ENCODE results near the gene QPRT. TPM values are rescaled to one million over a fixed set of nuclear protein-coding genes. Genes with fewer than 3 reads are reported as not detected.
A peak's percentile ranks its signal among the peaks of the same experiment; 100 is the strongest.

Gene QPRT
- total and polyA plus RNA-seq, 2 of the 13 experiments (the other 11 are each of a cell fraction or from before 2014, with no cell fraction given), result 130 to 218 TPM

DNA sequence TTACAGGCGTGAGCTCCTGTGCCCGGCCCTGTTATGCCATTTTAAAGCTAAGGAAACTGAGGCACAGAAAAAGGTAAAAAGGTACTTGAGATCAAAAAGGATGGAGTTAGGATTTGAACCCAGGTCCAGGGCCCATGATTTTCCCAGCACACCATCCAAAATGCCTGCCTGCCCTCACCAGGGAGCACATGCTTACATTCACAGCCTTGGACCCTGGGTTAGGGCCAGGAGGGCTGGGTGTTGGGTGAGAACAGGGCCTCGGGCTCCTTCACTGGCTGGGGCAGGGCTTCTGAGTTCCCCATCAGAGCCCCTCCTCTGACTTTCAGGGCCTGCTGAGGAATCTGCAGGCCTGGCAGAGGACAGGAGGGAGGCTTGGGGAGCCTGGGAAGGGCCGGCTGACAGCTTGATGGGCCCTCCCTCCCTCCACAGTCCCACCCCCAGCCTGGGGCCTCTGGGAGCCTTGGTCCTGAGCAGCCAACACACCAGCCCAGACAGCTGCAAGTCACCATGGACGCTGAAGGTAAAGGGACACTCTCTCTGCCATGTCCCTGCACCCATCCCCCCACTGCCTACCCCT, at the start of gene QPRT (continued):
- TF ChIP-seq SP1 (IDR thresholded peaks at IDR 0.05) (no peak), SP1 (CRISPR knock-in tag; IDR thresholded peaks at IDR 0.05) (peak; percentile 19), BORCS8-MEF2B (CRISPR knock-in tag; IDR thresholded peaks at IDR 0.05) (0 out of 2 replicates have a peak, but pooled peaks have one; percentile 62), ZNF768 (CRISPR knock-in tag; IDR thresholded peaks at IDR 0.05) (0 out of 2 replicates have a peak, but pooled peaks have one; percentile 42), SP2 (CRISPR knock-in tag; IDR thresholded peaks at IDR 0.05) (0 out of 2 replicates have a peak, but pooled peaks have one; percentile 23), YY1 (IDR thresholded peaks at IDR 0.05; ENCODE audit: insufficient read depth, insufficient replicate concordance, low read depth, low read length) (peak; percentile 63), ZMYM3 (CRISPR knock-in tag; IDR thresholded peaks at IDR 0.05) (peak; percentile 93; the same call in 1 of the 2 replicates), PAX8 (CRISPR knock-in tag; IDR thresholded peaks at IDR 0.05; ENCODE audit: borderline replicate concordance) (0 out of 2 replicates have a peak, but pooled peaks have one; percentile 13), RAD21 (CRISPR knock-in tag; IDR thresholded peaks at IDR 0.05) (peak; percentile 44; the same call in 1 of the 2 replicates), FOXP1 (IDR thresholded peaks at IDR 0.05) (no peak), FOXP1 (CRISPR knock-in tag; IDR thresholded peaks at IDR 0.05) (peak; percentile 5; the same call in 1 of the 2 replicates), ZNF547 (CRISPR knock-in tag; IDR thresholded peaks at IDR 0.05) (peak; percentile 7; the same call in 1 of the 2 replicates), ZNF276 (CRISPR knock-in tag; IDR thresholded peaks at IDR 0.05; ENCODE audit: low read depth) (peak; percentile 48; the same call in 1 of the 2 replicates), ZFY (CRISPR knock-in tag; IDR thresholded peaks at IDR 0.05) (peak; percentile 82), ZNF30 (CRISPR knock-in tag; IDR thresholded peaks at IDR 0.05) (0 out of 2 replicates have a peak, but pooled peaks have one; percentile 6)
- TF ChIP-seq, protein P1, sequence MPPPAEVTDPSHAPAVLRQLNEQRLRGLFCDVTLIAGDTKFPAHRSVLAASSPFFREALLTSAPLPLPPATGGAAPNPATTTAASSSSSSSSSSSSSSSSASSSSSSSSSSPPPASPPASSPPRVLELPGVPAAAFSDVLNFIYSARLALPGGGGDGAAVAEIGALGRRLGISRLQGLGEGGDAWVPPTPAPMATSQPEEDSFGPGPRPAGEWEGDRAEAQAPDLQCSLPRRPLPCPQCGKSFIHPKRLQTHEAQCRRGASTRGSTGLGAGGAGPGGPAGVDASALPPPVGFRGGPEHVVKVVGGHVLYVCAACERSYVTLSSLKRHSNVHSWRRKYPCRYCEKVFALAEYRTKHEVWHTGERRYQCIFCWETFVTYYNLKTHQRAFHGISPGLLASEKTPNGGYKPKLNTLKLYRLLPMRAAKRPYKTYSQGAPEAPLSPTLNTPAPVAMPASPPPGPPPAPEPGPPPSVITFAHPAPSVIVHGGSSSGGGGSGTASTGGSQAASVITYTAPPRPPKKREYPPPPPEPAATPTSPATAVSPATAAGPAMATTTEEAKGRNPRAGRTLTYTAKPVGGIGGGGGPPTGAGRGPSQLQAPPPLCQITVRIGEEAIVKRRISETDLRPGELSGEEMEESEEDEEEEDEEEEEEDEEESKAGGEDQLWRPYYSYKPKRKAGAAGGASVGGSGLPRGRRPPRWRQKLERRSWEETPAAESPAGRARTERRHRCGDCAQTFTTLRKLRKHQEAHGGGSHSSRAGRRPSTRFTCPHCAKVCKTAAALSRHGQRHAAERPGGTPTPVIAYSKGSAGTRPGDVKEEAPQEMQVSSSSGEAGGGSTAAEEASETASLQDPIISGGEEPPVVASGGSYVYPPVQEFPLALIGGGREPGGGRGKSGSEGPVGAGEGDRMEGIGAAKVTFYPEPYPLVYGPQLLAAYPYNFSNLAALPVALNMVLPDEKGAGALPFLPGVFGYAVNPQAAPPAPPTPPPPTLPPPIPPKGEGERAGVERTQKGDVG (CRISPR knock-in tag; IDR thresholded peaks at IDR 0.05; ENCODE audit: borderline replicate concordance), result no peak
- TF ChIP-seq, protein P2, sequence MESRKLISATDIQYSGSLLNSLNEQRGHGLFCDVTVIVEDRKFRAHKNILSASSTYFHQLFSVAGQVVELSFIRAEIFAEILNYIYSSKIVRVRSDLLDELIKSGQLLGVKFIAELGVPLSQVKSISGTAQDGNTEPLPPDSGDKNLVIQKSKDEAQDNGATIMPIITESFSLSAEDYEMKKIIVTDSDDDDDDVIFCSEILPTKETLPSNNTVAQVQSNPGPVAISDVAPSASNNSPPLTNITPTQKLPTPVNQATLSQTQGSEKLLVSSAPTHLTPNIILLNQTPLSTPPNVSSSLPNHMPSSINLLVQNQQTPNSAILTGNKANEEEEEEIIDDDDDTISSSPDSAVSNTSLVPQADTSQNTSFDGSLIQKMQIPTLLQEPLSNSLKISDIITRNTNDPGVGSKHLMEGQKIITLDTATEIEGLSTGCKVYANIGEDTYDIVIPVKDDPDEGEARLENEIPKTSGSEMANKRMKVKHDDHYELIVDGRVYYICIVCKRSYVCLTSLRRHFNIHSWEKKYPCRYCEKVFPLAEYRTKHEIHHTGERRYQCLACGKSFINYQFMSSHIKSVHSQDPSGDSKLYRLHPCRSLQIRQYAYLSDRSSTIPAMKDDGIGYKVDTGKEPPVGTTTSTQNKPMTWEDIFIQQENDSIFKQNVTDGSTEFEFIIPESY (CRISPR knock-in tag; IDR thresholded peaks at IDR 0.05), result no peak
- TF ChIP-seq, protein P3, sequence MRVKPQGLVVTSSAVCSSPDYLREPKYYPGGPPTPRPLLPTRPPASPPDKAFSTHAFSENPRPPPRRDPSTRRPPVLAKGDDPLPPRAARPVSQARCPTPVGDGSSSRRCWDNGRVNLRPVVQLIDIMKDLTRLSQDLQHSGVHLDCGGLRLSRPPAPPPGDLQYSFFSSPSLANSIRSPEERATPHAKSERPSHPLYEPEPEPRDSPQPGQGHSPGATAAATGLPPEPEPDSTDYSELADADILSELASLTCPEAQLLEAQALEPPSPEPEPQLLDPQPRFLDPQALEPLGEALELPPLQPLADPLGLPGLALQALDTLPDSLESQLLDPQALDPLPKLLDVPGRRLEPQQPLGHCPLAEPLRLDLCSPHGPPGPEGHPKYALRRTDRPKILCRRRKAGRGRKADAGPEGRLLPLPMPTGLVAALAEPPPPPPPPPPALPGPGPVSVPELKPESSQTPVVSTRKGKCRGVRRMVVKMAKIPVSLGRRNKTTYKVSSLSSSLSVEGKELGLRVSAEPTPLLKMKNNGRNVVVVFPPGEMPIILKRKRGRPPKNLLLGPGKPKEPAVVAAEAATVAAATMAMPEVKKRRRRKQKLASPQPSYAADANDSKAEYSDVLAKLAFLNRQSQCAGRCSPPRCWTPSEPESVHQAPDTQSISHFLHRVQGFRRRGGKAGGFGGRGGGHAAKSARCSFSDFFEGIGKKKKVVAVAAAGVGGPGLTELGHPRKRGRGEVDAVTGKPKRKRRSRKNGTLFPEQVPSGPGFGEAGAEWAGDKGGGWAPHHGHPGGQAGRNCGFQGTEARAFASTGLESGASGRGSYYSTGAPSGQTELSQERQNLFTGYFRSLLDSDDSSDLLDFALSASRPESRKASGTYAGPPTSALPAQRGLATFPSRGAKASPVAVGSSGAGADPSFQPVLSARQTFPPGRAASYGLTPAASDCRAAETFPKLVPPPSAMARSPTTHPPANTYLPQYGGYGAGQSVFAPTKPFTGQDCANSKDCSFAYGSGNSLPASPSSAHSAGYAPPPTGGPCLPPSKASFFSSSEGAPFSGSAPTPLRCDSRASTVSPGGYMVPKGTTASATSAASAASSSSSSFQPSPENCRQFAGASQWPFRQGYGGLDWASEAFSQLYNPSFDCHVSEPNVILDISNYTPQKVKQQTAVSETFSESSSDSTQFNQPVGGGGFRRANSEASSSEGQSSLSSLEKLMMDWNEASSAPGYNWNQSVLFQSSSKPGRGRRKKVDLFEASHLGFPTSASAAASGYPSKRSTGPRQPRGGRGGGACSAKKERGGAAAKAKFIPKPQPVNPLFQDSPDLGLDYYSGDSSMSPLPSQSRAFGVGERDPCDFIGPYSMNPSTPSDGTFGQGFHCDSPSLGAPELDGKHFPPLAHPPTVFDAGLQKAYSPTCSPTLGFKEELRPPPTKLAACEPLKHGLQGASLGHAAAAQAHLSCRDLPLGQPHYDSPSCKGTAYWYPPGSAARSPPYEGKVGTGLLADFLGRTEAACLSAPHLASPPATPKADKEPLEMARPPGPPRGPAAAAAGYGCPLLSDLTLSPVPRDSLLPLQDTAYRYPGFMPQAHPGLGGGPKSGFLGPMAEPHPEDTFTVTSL (CRISPR knock-in tag; IDR thresholded peaks at IDR 0.05; ENCODE audit: borderline replicate concordance), result no peak
